ENCODE data around the gene AKAP12. TPM values are rescaled to one million over a fixed set of nuclear protein-coding genes. Genes with fewer than 3 reads are reported as not detected.

The AKAP12 gene
- total and polyA plus RNA-seq, 12 donors: 5.7 to 43.3 (median 12.2) TPM

- H3K36me3 ChIP-seq: no peaks in the 10 kb centered on the region
- H3K4me3 ChIP-seq: no peak overlapping the region
- ATAC-seq (no peak), DNase-seq (no peak)
- H3K4me1 ChIP-seq: peaks cover 0 to 5% (median 0%) of the 10 kb centered on the region in 9 donors
- TF ChIP-seq CTCF (IDR thresholded peaks at IDR 0.05): no peak
- no peaks in the 10 kb centered on the region for H3K9me3 ChIP-seq
- intact Hi-C loops (cut with DNase I): no loop called here
- no peak overlapping the region for H3K27ac ChIP-seq
- H3K27me3 ChIP-seq: no peaks in the 10 kb centered on the region
- 96 to 97% methylated on average over 1 of the region's 1 CpG for WGBS, 2 donors
Measured at GRCh38 chr6:151197556-151197955, 42.2 kb upstream of the AKAP12 start.

GRCh38 chr6:151199991-151200390, 39.8 kb upstream of the AKAP12 start:
- no peaks in the 10 kb centered on the region for H3K9me3 ChIP-seq
- peaks cover 0 to 5% (median 0%) of the 10 kb centered on the region in 9 donors for H3K4me1 ChIP-seq
- no peak for DNase-seq
- no peaks in the 10 kb centered on the region for H3K36me3 ChIP-seq
- intact Hi-C loops (cut with DNase I): no loop called here
- no peak overlapping the region for H3K4me3 ChIP-seq
- no peak for ATAC-seq
- H3K27ac ChIP-seq: no peak overlapping the region
- TF ChIP-seq CTCF (IDR thresholded peaks at IDR 0.05): no peak
- H3K27me3 ChIP-seq: no peaks in the 10 kb centered on the region
- 44 to 49% methylated on average over 1 of the region's 1 CpG for WGBS, 2 donors

- H3K9me3 ChIP-seq: peaks cover 0 to 10% (median 2%) of the 10 kb centered on the region in 11 donors
- 93 to 96% methylated on average over 4 of the region's 4 CpGs for WGBS, 2 donors
- intact Hi-C loops (cut with DNase I): no loop called here
- no peak overlapping the region for H3K27ac ChIP-seq
- no peak for TF ChIP-seq CTCF (IDR thresholded peaks at IDR 0.05)
- ATAC-seq (no peak), DNase-seq (no peak)
- no peaks in the 10 kb centered on the region for H3K27me3 ChIP-seq
- no peak overlapping the region for H3K4me3 ChIP-seq
- no peaks in the 10 kb centered on the region for H3K36me3 ChIP-seq
- peaks cover 0 to 7% (median 0%) of the 10 kb centered on the region in 9 donors for H3K4me1 ChIP-seq
Measured at GRCh38 chr6:151205721-151206600, 33.8 kb upstream of the AKAP12 start.

- Histone ChIP-seq H3K4me1 (peaks cover 0 to 7% (median 0%) of the 10 kb centered on the region in 9 donors), H3K4me3 (no peak overlapping the region), H3K27ac (no peak overlapping the region), H3K27me3 (no peaks in the 10 kb centered on the region), H3K36me3 (no peaks in the 10 kb centered on the region), H3K9me3 (peaks cover 0 to 22% (median 8%) of the 10 kb centered on the region in 11 donors)
- DNase-seq: no peak
- WGBS, 2 donors: 98 to 99% methylated on average over 2 of the region's 2 CpGs
- no peak for ATAC-seq
- TF ChIP-seq CTCF (IDR thresholded peaks at IDR 0.05): no peak
- intact Hi-C loops (cut with DNase I): no loop called here
Measured at GRCh38 chr6:151207674-151208073, 32.1 kb upstream of the AKAP12 start.

Measured in heart right ventricle (tissue), 16 donors.